HepG2 (cell line): ENCODE results near the gene EIF3B. TPM values are rescaled to one million over a fixed set of nuclear protein-coding genes. Genes with fewer than 3 reads are reported as not detected.

Experiments used
- GLI4 ChIP-seq: sonication (generic); formaldehyde crosslinking; IDR thresholded peaks from 2 replicates; pipeline ENCODE4 v1.5.1; 2020; ENCODE audit warnings: missing genetic modification reagents, mild to moderate bottlenecking, moderate library complexity, borderline replicate concordance
- KLF15 ChIP-seq: sonication (generic); formaldehyde crosslinking; IDR thresholded peaks from 2 replicates; pipeline ENCODE4 v1.8.1; 2023; ENCODE audit warnings: borderline replicate concordance, mild to moderate bottlenecking, inconsistent platforms, missing genetic modification reagents, mixed read lengths
- SALL2 ChIP-seq: sonication (generic); formaldehyde crosslinking; IDR thresholded peaks from 2 replicates; pipeline ENCODE4 v1.8.1; 2023; ENCODE audit warnings: mild to moderate bottlenecking, missing genetic modification reagents, inconsistent platforms
- SETDB1 ChIP-seq: sonication (generic); formaldehyde crosslinking; IDR thresholded peaks from 2 replicates; pipeline ENCODE4 v1.5.1; 2020; ENCODE audit warnings: missing genetic modification reagents, mild to moderate bottlenecking, borderline replicate concordance
- SOX13 ChIP-seq, 3 experiments: fragments of 450-650 bp in 1 of 3; sonication (generic) in 1 of 3; formaldehyde crosslinking in 1 of 3; IDR thresholded peaks in 2 of 3; conservative IDR thresholded peaks in 1 of 3; 2 replicates each; pipeline versions ENCODE4 v1.5.0 to v1.6.1; 2016 to 2020; ENCODE audit warnings: antibody characterized with exemption in 1 of 3, mild to moderate bottlenecking in 1 of 3, missing compliant biosample characterization in 1 of 3, missing genetic modification reagents in 1 of 3, moderate library complexity in 1 of 3
- ZFX ChIP-seq: sonication (generic); formaldehyde crosslinking; IDR thresholded peaks from 2 replicates; pipeline ENCODE4 v1.4.0; 2020; ENCODE audit warnings: mild to moderate bottlenecking, low read depth, missing genetic modification reagents, moderate library complexity
- ZNF577 ChIP-seq: sonication (generic); formaldehyde crosslinking; IDR thresholded peaks from 2 replicates; pipeline ENCODE4 v1.4.0; 2020; ENCODE audit warnings: mild to moderate bottlenecking, low read depth, missing genetic modification reagents, borderline replicate concordance
- ZNF792 ChIP-seq: IDR thresholded peaks from 2 replicates; pipeline ENCODE4 v1.6.1; 2016
- ZNF841 ChIP-seq: sonication (generic); formaldehyde crosslinking; IDR thresholded peaks from 2 replicates; pipeline ENCODE4 v1.8.1; 2023; ENCODE audit warnings: missing genetic modification reagents, borderline replicate concordance
- polyA plus RNA-seq, 8 experiments: library from polyadenylated mRNA; depleted of rRNA in 3 of 8; stranded (reverse) in 7 of 8; unstranded in 1 of 8; fragments of >200 nt; fragmentation: Illumina TruSeq in 4 of 8; extraction: Trizol in 4 of 8; gene quantifications; 2 replicates each; pipeline versions ENCODE4 v1.2.1 to v1.2.3, GENCODE V29; 2011 to 2016; ENCODE audit warnings: low read depth in 4 of 8, missing spikeins in 1 of 8, mixed read lengths in 1 of 8; ENCODE audit not compliant: insufficient read depth in 1 of 8
- total RNA-seq, 5 experiments: library from RNA; depleted of rRNA; stranded (reverse); fragments of >200 nt; fragmentation: Illumina TruSeq; extraction: Trizol; gene quantifications; 2 replicates each; pipeline ENCODE4 v1.2.3, GENCODE V29; 2016; ENCODE audit warnings: low read depth in 1 of 5
- TF ChIP-seq, protein P1 (sequence below): sonication (generic); formaldehyde crosslinking; IDR thresholded peaks from 2 replicates; pipeline ENCODE4 v1.8.1; 2022; ENCODE audit warnings: low read depth, mild to moderate bottlenecking, missing genetic modification reagents
- TF ChIP-seq, protein P2 (sequence below), 2 experiments: sonication (generic) in 1 of 2; formaldehyde crosslinking in 1 of 2; IDR thresholded peaks; 2 replicates each; pipeline versions ENCODE4 v1.4.0 to v1.6.1; 2016 to 2020; ENCODE audit warnings: borderline replicate concordance in 1 of 2, low read depth in 1 of 2, mild to moderate bottlenecking in 1 of 2, missing genetic modification reagents in 1 of 2
- TF ChIP-seq, protein P3 (sequence below): sonication (generic); formaldehyde crosslinking; IDR thresholded peaks from 2 replicates; pipeline ENCODE4 v1.4.0; 2020; ENCODE audit warnings: mild to moderate bottlenecking, missing genetic modification reagents, borderline replicate concordance
- TF ChIP-seq, protein P4 (sequence below): sonication (generic); formaldehyde crosslinking; IDR thresholded peaks from 2 replicates; pipeline ENCODE4 v1.8.1; 2023; ENCODE audit warnings: mild to moderate bottlenecking, inconsistent platforms, moderate library complexity, missing genetic modification reagents, borderline replicate concordance

Gene EIF3B
- total and polyA plus RNA-seq, 2 of the 13 experiments (the other 11 are each of a cell fraction or from before 2014, with no cell fraction given): 92.2 to 241 TPM

DNA sequence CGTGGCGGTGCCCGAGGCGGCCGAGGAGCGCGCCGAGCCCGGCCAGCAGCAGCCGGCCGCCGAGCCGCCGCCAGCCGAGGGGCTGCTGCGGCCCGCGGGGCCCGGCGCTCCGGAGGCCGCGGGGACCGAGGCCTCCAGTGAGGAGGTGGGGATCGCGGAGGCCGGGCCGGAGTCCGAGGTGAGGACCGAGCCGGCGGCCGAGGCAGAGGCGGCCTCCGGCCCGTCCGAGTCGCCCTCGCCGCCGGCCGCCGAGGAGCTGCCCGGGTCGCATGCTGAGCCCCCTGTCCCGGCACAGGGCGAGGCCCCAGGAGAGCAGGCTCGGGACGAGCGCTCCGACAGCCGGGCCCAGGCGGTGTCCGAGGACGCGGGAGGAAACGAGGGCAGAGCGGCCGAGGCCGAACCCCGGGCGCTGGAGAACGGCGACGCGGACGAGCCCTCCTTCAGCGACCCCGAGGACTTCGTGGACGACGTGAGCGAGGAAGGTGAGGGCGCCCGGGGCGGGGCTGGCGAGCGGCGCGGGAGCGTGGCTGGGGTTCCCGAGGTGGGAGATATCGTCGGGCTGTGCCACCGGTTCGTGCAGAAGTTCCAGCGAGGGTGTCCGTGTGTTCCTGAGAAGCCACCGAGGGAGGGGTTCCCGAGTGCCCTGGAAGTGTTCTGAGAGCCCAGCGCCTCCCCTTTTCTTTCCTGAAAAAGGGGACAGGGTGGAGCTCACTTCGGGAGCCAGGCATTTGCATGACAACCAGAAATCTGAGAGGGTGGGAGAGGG lies 495 bp downstream of the EIF3B start (continued):
- TF ChIP-seq KLF15 (CRISPR knock-in tag): no peak
- no peak for TF ChIP-seq ZNF792 (CRISPR knock-in tag)
- TF ChIP-seq ZNF577 (CRISPR knock-in tag): no peak
- TF ChIP-seq, protein P1, sequence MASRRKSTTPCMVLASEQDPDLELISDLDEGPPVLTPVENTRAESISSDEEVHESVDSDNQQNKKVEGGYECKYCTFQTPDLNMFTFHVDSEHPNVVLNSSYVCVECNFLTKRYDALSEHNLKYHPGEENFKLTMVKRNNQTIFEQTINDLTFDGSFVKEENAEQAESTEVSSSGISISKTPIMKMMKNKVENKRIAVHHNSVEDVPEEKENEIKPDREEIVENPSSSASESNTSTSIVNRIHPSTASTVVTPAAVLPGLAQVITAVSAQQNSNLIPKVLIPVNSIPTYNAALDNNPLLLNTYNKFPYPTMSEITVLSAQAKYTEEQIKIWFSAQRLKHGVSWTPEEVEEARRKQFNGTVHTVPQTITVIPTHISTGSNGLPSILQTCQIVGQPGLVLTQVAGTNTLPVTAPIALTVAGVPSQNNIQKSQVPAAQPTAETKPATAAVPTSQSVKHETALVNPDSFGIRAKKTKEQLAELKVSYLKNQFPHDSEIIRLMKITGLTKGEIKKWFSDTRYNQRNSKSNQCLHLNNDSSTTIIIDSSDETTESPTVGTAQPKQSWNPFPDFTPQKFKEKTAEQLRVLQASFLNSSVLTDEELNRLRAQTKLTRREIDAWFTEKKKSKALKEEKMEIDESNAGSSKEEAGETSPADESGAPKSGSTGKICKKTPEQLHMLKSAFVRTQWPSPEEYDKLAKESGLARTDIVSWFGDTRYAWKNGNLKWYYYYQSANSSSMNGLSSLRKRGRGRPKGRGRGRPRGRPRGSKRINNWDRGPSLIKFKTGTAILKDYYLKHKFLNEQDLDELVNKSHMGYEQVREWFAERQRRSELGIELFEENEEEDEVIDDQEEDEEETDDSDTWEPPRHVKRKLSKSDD (CRISPR knock-in tag): no peak
- no peak; the same call in 1 of the 2 replicates for TF ChIP-seq SALL2 (CRISPR knock-in tag)
- TF ChIP-seq SOX13 (IDR thresholded peaks at IDR 0.05): no peak
- TF ChIP-seq SOX13 (CRISPR knock-in tag; conservative IDR thresholded peaks at IDR 0.05 in 1 of 2, IDR thresholded peaks at IDR 0.05 in 1 of 2): no peak
- TF ChIP-seq, protein P2, sequence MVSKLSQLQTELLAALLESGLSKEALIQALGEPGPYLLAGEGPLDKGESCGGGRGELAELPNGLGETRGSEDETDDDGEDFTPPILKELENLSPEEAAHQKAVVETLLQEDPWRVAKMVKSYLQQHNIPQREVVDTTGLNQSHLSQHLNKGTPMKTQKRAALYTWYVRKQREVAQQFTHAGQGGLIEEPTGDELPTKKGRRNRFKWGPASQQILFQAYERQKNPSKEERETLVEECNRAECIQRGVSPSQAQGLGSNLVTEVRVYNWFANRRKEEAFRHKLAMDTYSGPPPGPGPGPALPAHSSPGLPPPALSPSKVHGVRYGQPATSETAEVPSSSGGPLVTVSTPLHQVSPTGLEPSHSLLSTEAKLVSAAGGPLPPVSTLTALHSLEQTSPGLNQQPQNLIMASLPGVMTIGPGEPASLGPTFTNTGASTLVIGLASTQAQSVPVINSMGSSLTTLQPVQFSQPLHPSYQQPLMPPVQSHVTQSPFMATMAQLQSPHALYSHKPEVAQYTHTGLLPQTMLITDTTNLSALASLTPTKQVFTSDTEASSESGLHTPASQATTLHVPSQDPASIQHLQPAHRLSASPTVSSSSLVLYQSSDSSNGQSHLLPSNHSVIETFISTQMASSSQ (IDR thresholded peaks at IDR 0.05; ENCODE audit: low read depth): no peak
- TF ChIP-seq, protein P2 (CRISPR knock-in tag; IDR thresholded peaks at IDR 0.05; ENCODE audit: borderline replicate concordance): no peak
- TF ChIP-seq GLI4 (CRISPR knock-in tag): no peak
- TF ChIP-seq, protein P3, sequence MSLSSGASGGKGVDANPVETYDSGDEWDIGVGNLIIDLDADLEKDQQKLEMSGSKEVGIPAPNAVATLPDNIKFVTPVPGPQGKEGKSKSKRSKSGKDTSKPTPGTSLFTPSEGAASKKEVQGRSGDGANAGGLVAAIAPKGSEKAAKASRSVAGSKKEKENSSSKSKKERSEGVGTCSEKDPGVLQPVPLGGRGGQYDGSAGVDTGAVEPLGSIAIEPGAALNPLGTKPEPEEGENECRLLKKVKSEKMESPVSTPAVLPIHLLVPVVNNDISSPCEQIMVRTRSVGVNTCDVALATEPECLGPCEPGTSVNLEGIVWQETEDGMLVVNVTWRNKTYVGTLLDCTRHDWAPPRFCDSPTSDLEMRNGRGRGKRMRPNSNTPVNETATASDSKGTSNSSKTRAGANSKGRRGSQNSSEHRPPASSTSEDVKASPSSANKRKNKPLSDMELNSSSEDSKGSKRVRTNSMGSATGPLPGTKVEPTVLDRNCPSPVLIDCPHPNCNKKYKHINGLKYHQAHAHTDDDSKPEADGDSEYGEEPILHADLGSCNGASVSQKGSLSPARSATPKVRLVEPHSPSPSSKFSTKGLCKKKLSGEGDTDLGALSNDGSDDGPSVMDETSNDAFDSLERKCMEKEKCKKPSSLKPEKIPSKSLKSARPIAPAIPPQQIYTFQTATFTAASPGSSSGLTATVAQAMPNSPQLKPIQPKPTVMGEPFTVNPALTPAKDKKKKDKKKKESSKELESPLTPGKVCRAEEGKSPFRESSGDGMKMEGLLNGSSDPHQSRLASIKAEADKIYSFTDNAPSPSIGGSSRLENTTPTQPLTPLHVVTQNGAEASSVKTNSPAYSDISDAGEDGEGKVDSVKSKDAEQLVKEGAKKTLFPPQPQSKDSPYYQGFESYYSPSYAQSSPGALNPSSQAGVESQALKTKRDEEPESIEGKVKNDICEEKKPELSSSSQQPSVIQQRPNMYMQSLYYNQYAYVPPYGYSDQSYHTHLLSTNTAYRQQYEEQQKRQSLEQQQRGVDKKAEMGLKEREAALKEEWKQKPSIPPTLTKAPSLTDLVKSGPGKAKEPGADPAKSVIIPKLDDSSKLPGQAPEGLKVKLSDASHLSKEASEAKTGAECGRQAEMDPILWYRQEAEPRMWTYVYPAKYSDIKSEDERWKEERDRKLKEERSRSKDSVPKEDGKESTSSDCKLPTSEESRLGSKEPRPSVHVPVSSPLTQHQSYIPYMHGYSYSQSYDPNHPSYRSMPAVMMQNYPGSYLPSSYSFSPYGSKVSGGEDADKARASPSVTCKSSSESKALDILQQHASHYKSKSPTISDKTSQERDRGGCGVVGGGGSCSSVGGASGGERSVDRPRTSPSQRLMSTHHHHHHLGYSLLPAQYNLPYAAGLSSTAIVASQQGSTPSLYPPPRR (CRISPR knock-in tag): no peak
- TF ChIP-seq, protein P4, sequence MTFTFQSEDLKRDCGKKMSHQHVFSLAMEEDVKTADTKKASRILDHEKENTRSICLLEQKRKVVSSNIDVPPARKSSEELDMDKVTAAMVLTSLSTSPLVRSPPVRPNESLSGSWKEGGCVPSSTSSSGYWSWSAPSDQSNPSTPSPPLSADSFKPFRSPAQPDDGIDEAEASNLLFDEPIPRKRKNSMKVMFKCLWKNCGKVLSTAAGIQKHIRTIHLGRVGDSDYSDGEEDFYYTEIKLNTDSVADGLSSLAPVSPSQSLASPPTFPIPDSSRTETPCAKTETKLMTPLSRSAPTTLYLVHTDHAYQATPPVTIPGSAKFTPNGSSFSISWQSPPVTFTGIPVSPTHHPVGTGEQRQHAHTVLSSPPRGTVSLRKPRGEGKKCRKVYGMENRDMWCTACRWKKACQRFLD (CRISPR knock-in tag): no peak
- peak; percentile 13; the same call in 1 of the 2 replicates for TF ChIP-seq ZFX
- TF ChIP-seq SETDB1 (CRISPR knock-in tag): no peak
- TF ChIP-seq ZNF841 (CRISPR knock-in tag): no peak
